Smooth muscle cell (in vitro differentiated cells): ENCODE data around the gene NRCAM. TPM values are rescaled to one million over a fixed set of nuclear protein-coding genes. Genes with fewer than 3 reads are reported as not detected.

ENCODE experiments used
- DNase-seq: peaks from one replicate; lab custom pipeline; 2025; ENCODE audit not compliant: unreplicated experiment; lab: John Stamatoyannopoulos, UW
- H2AFZ ChIP-seq: fragments of 200-600 bp; sonication (generic); 2 replicates; pipeline ENCODE4 v1.6.0; 2016; ENCODE audit warnings: antibody characterized with exemption, low read depth, mild to moderate bottlenecking
- H3F3A ChIP-seq: fragments of 200-600 bp; sonication (generic); 2 replicates; pipeline ENCODE4 v1.6.0; 2017; ENCODE audit warnings: antibody characterized with exemption, low read depth
- H3K27ac ChIP-seq: fragments of 200-600 bp; sonication (generic); 2 replicates; pipeline ENCODE4 v1.5.1; 2016; ENCODE audit warnings: low read depth, mild to moderate bottlenecking
- H3K27me3 ChIP-seq: fragments of 200-600 bp; sonication (generic); 2 replicates; pipeline ENCODE4 v1.6.1; 2016; ENCODE audit warnings: low read depth, mild to moderate bottlenecking
- H3K36me3 ChIP-seq: fragments of 200-600 bp; sonication (generic); 2 replicates; pipeline ENCODE4 v1.5.1; 2016; ENCODE audit warnings: low read depth
- H3K4me1 ChIP-seq: fragments of 200-600 bp; sonication (generic); 2 replicates; pipeline ENCODE4 v1.5.1; 2016; ENCODE audit warnings: low read depth
- H3K4me2 ChIP-seq: fragments of 200-600 bp; sonication (generic); 2 replicates; pipeline ENCODE4 v1.6.0; 2016; ENCODE audit warnings: mild to moderate bottlenecking
- H3K4me3 ChIP-seq: fragments of 200-600 bp; sonication (generic); 2 replicates; pipeline ENCODE4 v1.5.1; 2016; ENCODE audit warnings: mild to moderate bottlenecking
- H3K79me2 ChIP-seq: fragments of 200-600 bp; sonication (generic); 2 replicates; pipeline ENCODE4 v1.6.0; 2016; ENCODE audit warnings: low read depth, mild to moderate bottlenecking
- H3K9ac ChIP-seq: fragments of 200-600 bp; sonication (generic); 2 replicates; pipeline ENCODE4 v1.6.0; 2016; ENCODE audit warnings: low read depth
- H3K9me3 ChIP-seq: fragments of 200-600 bp; sonication (generic); replicated peaks from 2 replicates; pipeline ENCODE4 v1.5.1; 2016; ENCODE audit warnings: low read depth
- H4K20me1 ChIP-seq: fragments of 200-600 bp; sonication (generic); 2 replicates; pipeline ENCODE4 v1.6.0; 2016; ENCODE audit warnings: low read depth
- WGBS: methylation state at CpG from one replicate; pipeline ENCODE4 v1.1.7; 2016; ENCODE audit warnings: low lambda C conversion rate; 5-methylcytosine and 5-hydroxymethylcytosine counted together
- polyA plus RNA-seq: library from polyadenylated mRNA; unstranded; fragments of >200 nt; fragmentation: Nextera tagmentation; extraction: Ambion mirVana; gene quantifications from 2 replicates; pipeline ENCODE4 v1.2.1, GENCODE V29; 2016
- total RNA-seq: library from RNA; depleted of rRNA; stranded (reverse); fragments of >200 nt; gene quantifications from 2 replicates; pipeline ENCODE4 v1.2.3, GENCODE V29; 2014
- TF ChIP-seq, protein P1 (sequence below): fragments of 200-600 bp; sonication (generic); IDR thresholded peaks from 2 replicates; pipeline ENCODE4 v1.5.1; 2017; ENCODE audit warnings: borderline replicate concordance, mild to moderate bottlenecking, antibody characterized with exemption; ENCODE audit not compliant: insufficient read depth, poor library complexity, severe bottlenecking

NRCAM gene
- total and polyA plus RNA-seq, 2 experiments from 2014 or later: 0.49 TPM; not detected in 1

DNA sequence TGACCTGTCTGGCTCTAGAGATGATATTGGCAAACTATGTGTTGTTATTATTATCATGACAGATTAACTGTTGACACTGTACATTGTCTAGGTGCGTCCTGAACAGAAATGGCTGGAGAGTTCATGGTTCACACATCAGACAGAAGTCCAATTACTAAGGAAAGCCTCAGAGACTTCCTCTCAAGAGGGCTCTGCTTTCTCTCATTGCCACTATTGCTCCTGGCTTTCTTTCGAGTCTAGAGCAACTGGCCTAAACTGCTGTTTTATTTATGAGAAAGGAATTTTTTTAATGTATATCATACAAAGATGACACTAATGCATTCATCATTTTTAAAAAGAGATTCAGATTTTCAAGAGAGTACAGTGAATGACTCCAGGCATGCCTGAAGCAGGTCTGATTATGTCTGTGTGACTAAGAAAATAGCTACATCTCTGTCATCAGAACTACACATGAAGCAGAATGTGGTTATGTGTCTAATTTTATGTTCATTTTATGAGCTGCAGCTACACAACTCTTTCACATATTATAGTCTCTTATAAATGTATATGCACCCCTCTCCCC lies 30.4 kb downstream of the NRCAM start:
- Histone ChIP-seq H4K20me1 (no peaks in the 10 kb centered on the region), H3K4me2 (no peak overlapping the region), H3K4me1 (peaks cover 4% of the 10 kb centered on the region), H3K79me2 (no peaks in the 10 kb centered on the region), H2AFZ (no peak overlapping the region), H3K27me3 (no peaks in the 10 kb centered on the region), H3K27ac (no peak overlapping the region), H3K4me3 (no peak overlapping the region), H3K36me3 (no peaks in the 10 kb centered on the region), H3K9ac (no peak overlapping the region), H3F3A (no peaks in the 10 kb centered on the region), H3K9me3 (no peaks in the 10 kb centered on the region)
- WGBS: 47% methylated on average over 2 of the region's 2 CpGs
- TF ChIP-seq, protein P1, sequence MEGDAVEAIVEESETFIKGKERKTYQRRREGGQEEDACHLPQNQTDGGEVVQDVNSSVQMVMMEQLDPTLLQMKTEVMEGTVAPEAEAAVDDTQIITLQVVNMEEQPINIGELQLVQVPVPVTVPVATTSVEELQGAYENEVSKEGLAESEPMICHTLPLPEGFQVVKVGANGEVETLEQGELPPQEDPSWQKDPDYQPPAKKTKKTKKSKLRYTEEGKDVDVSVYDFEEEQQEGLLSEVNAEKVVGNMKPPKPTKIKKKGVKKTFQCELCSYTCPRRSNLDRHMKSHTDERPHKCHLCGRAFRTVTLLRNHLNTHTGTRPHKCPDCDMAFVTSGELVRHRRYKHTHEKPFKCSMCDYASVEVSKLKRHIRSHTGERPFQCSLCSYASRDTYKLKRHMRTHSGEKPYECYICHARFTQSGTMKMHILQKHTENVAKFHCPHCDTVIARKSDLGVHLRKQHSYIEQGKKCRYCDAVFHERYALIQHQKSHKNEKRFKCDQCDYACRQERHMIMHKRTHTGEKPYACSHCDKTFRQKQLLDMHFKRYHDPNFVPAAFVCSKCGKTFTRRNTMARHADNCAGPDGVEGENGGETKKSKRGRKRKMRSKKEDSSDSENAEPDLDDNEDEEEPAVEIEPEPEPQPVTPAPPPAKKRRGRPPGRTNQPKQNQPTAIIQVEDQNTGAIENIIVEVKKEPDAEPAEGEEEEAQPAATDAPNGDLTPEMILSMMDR: no peak
- no peak for DNase-seq

DNA sequence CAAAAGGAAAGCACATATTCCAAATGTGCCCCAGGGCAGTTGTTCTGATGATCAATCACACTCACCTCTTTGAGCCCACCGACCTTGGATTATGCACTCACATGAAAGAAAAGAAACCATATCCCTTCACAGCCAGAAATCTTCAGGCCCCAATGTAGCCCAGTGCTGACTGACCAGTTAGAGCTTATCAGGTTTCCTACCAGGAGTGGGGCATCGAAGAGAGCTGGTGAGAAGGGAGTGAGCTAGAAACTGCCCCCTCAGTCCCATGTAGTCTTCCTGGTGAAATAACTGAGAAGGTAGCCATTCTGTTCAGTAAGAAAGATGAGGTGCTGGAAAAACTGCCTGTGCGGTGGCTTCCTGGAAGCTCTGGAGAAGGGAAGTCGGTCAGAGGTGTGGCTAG lies 32.2 kb downstream of the NRCAM start:
- TF ChIP-seq, protein P1: no peak
- H3K36me3 ChIP-seq: no peaks in the 10 kb centered on the region
- no peaks in the 10 kb centered on the region for H4K20me1 ChIP-seq
- no peak overlapping the region for H3K4me2 ChIP-seq
- 90% methylated on average over 4 of the region's 4 CpGs for WGBS
- no peak overlapping the region for H3K9ac ChIP-seq
- no peak overlapping the region for H2AFZ ChIP-seq
- no peak overlapping the region for H3K27ac ChIP-seq
- H3F3A ChIP-seq: no peaks in the 10 kb centered on the region
- peaks cover 4% of the 10 kb centered on the region for H3K4me1 ChIP-seq
- no peaks in the 10 kb centered on the region for H3K9me3 ChIP-seq
- no peaks in the 10 kb centered on the region for H3K79me2 ChIP-seq
- no peaks in the 10 kb centered on the region for H3K27me3 ChIP-seq
- no peak for DNase-seq
- no peak overlapping the region for H3K4me3 ChIP-seq

DNA sequence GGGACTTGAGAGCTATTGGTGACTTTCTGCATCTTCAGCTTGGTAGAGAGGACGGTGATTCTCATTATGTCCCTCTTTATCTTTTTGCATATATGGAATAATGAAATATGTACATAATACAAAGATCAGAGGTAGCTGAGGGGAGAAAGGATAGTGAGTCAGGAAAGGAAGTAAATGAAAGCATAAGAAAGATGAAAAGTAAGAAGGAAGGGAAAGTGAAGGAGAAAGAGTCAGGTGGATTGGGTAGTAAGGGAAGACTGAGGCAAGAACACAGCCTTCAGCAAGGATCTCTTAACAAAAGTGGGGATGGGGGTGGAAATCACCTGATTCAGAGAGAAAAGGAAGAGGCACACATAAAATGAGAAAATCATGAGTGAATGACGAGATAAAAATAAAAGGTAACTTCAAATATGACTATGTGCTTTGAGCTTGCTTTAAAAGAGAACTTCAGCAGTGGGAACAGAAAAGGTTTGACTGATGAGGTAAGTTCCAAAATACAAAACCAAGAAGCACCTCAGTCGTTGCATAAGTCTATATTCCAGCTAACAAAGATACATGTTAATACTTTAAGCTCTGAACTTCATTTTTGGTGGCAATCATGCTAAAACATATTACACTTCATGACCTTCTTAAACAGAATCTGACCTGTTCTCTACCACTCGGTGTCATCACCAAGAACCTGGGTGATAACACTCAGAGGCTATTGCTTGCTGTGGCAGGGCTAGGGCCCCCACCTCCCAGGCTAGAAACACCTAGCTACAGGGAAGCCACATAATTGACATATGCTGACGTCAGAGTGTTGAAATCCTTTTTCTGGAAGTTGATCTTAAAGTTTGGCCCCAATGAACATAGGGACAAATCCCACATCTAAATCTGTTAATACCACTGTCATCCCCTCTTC lies 32.9 kb downstream of the NRCAM start:
- WGBS: 72% methylated on average over 5 of the region's 5 CpGs
- DNase-seq: no peak
- Histone ChIP-seq H3F3A (no peaks in the 10 kb centered on the region), H3K36me3 (no peaks in the 10 kb centered on the region), H3K4me3 (no peak overlapping the region), H3K4me2 (no peak overlapping the region), H3K79me2 (no peaks in the 10 kb centered on the region), H2AFZ (no peak overlapping the region), H3K27ac (no peak overlapping the region), H3K27me3 (no peaks in the 10 kb centered on the region), H4K20me1 (no peaks in the 10 kb centered on the region), H3K4me1 (peaks cover 4% of the 10 kb centered on the region), H3K9ac (no peak overlapping the region), H3K9me3 (no peaks in the 10 kb centered on the region)
- TF ChIP-seq, protein P1: no peak
